Colonic mucosa (tissue), 4 donors: ENCODE data around the gene TIMM8B. TPM values are rescaled to one million over a fixed set of nuclear protein-coding genes. Genes with fewer than 3 reads are reported as not detected.
"Not testable (repeated sequence)": the region's sequence is repeated elsewhere in the genome, so short reads cannot be mapped to it uniquely, and the experiment has no call there.

Experiments used
- DNase-seq: peaks from one replicate; pipeline ENCODE4 v3.0.0-alpha.2; 2020
- H3K27ac ChIP-seq: fragments of 200-600 bp; one replicate; pipeline ENCODE4 v1.8.0; 2021
- H3K27me3 ChIP-seq: fragments of 200-600 bp; one replicate; pipeline ENCODE4 v1.8.0; 2021
- H3K36me3 ChIP-seq: fragments of 200-600 bp; one replicate; pipeline ENCODE4 v1.8.0; 2021
- H3K4me1 ChIP-seq: fragments of 200-600 bp; one replicate; pipeline ENCODE4 v1.8.0; 2021; ENCODE audit warnings: mild to moderate bottlenecking
- H3K4me3 ChIP-seq: fragments of 200-600 bp; one replicate; pipeline ENCODE4 v1.8.0; 2021
- H3K9ac ChIP-seq, 2 donors: one replicate each; pipeline ENCODE4 v1.7.0; 2013; ENCODE audit warnings: control low read depth in 2 of 2, low read depth in 2 of 2, low read length in 2 of 2
- H3K9me3 ChIP-seq: fragments of 200-600 bp; one replicate; pipeline ENCODE4 v1.8.0; 2021
- CTCF ChIP-seq: fragments of 200-600 bp; IDR thresholded peaks from one replicate; pipeline ENCODE4 v1.8.0; 2022; ENCODE audit warnings: antibody characterized with exemption, mild to moderate bottlenecking
- intact Hi-C: fragments of 100-400 bp; cut with DNase I; formaldehyde crosslinking; loops from one replicate; pipeline ENCODE4 v1.14.1; 2022
- total RNA-seq, 2 donors: library from RNA; stranded (reverse); fragmentation: NEBNext Ultra II Directional in 1 of 2; extraction: Animal tissue kit (Norgen Biotek cat#: 25700) in 1 of 2; gene quantifications; one replicate each; pipeline ENCODE4 v1.2.1, GENCODE V29; 2021
- donor health status: healthy.
- donor health status: DM: no; HTN: no; CAD: no.
- donor health status: DM: no; HTN: no; CAD: no.

The TIMM8B gene
- total RNA-seq, 2 donors from 2014 or later: 40.7 to 93.9 TPM

GRCh38 chr11:112050721-112051120 lies 35.8 kb downstream of the TIMM8B start:
- DNase-seq: no peak
- Histone ChIP-seq H3K4me1 (no peaks in the 10 kb centered on the region), H3K9me3 (no peaks in the 10 kb centered on the region), H3K4me3 (no peak overlapping the region), H3K36me3 (peaks cover 6% of the 10 kb centered on the region), H3K9ac (no peak overlapping the region), H3K27ac (no peak overlapping the region), H3K27me3 (no peaks in the 10 kb centered on the region)
- TF ChIP-seq CTCF: no peak
- intact Hi-C loops: no loop called here

- no peak overlapping the region for H3K9ac ChIP-seq
- no peak for TF ChIP-seq CTCF
- H3K9me3 ChIP-seq: no peaks in the 10 kb centered on the region
- H3K4me3 ChIP-seq: no peak overlapping the region
- H3K27ac ChIP-seq: no peak overlapping the region
- DNase-seq: no peak
- intact Hi-C loops: no loop called here
- H3K27me3 ChIP-seq: no peaks in the 10 kb centered on the region
- no peaks in the 10 kb centered on the region for H3K4me1 ChIP-seq
- H3K36me3 ChIP-seq: peaks cover 6% of the 10 kb centered on the region
These were observed 36.8 kb downstream of the TIMM8B start for GRCh38 chr11:112049777-112050176.

- H3K36me3 ChIP-seq, H3K9ac ChIP-seq, H3K9me3 ChIP-seq, DNase-seq, intact Hi-C loops, H3K4me3 ChIP-seq, H3K27ac ChIP-seq, H3K27me3 ChIP-seq, H3K4me1 ChIP-seq: not testable (repeated sequence)
These were observed 38.3 kb downstream of the TIMM8B start for GRCh38 chr11:112048256-112048655.

GRCh38 chr11:112046647-112047046 lies 39.9 kb downstream of the TIMM8B start:
- DNase-seq, H3K9ac ChIP-seq, H3K36me3 ChIP-seq, H3K27ac ChIP-seq, H3K9me3 ChIP-seq, intact Hi-C loops, H3K27me3 ChIP-seq, H3K4me1 ChIP-seq, H3K4me3 ChIP-seq: not testable (repeated sequence)

DNA sequence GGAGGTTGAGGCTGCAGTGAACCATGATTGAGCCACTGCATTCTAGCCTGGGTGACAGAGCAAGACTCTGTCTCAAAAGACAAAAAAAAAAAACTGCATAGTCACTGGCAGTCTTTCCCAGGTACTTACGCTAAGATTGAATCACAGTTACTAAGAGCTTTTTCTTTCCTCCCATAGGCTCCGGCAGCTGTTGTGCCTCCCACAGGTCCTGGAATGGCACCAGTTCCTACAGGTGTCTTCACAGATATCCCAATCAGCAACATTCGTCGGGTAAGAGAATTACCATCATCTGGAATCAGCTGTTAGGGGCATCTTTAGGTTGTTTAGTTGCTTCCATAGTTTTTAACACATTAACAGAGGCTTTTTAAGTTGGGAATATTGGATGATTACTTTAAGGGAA lies 41.6 kb downstream of the TIMM8B start:
- H3K4me3 ChIP-seq: no peak overlapping the region
- intact Hi-C loops: no loop called here
- TF ChIP-seq CTCF: no peak
- H3K36me3 ChIP-seq: peaks cover under 1% of the 10 kb centered on the region
- H3K27ac ChIP-seq: no peak overlapping the region
- H3K27me3 ChIP-seq: no peaks in the 10 kb centered on the region
- no peaks in the 10 kb centered on the region for H3K9me3 ChIP-seq
- H3K9ac ChIP-seq: no peak overlapping the region
- DNase-seq: no peak
- H3K4me1 ChIP-seq: no peaks in the 10 kb centered on the region

- TF ChIP-seq CTCF: no peak
- H3K27me3 ChIP-seq: no peaks in the 10 kb centered on the region
- no peak overlapping the region for H3K4me3 ChIP-seq
- H3K9ac ChIP-seq: no peak overlapping the region
- intact Hi-C loops: no loop called here
- H3K27ac ChIP-seq: no peak overlapping the region
- peaks cover 10% of the 10 kb centered on the region for H3K36me3 ChIP-seq
- DNase-seq: no peak
- no peaks in the 10 kb centered on the region for H3K9me3 ChIP-seq
- H3K4me1 ChIP-seq: no peaks in the 10 kb centered on the region
These were observed 43.6 kb downstream of the TIMM8B start for GRCh38 chr11:112042961-112043304.
